ENCODE data around the gene TRAFD1.

Gene TRAFD1

GRCh38 chr12:112164011-112164660, 38.8 kb downstream of the TRAFD1 start:
- H3K9me3 ChIP-seq (ENCODE audit: control insufficient read depth, low read length), result no peaks in the 10 kb centered on the region
- no peaks in the 10 kb centered on the region for H3K4me1 ChIP-seq (ENCODE audit: control insufficient read depth, insufficient read depth, low read length)
- no peak overlapping the region for H3K9ac ChIP-seq (ENCODE audit: low read length)
- no peaks in the 10 kb centered on the region for H3K27me3 ChIP-seq (ENCODE audit: control insufficient read depth, insufficient read depth, low read length)
- no peak overlapping the region for H3K4me3 ChIP-seq (ENCODE audit: low read length)
- peaks cover under 1% of the 10 kb centered on the region for H3K36me3 ChIP-seq (ENCODE audit: control insufficient read depth, insufficient read depth, low read length)

- no peaks in the 10 kb centered on the region for H3K9me3 ChIP-seq (ENCODE audit: control insufficient read depth, low read length)
- no peaks in the 10 kb centered on the region for H3K27me3 ChIP-seq (ENCODE audit: control insufficient read depth, insufficient read depth, low read length)
- H3K9ac ChIP-seq (ENCODE audit: low read length), result no peak overlapping the region
- no peak overlapping the region for H3K4me3 ChIP-seq (ENCODE audit: low read length)
- H3K36me3 ChIP-seq (ENCODE audit: control insufficient read depth, insufficient read depth, low read length), result peaks cover 10% of the 10 kb centered on the region
- no peaks in the 10 kb centered on the region for H3K4me1 ChIP-seq (ENCODE audit: control insufficient read depth, insufficient read depth, low read length)
Measured at GRCh38 chr12:112165624-112166023, 40.3 kb downstream of the TRAFD1 start.

GRCh38 chr12:112166051-112167015, 41.0 kb downstream of the TRAFD1 start:
- H3K27me3 ChIP-seq (ENCODE audit: control insufficient read depth, insufficient read depth, low read length), result no peaks in the 10 kb centered on the region
- peaks cover 10% of the 10 kb centered on the region for H3K36me3 ChIP-seq (ENCODE audit: control insufficient read depth, insufficient read depth, low read length)
- H3K9ac ChIP-seq (ENCODE audit: low read length), result no peak overlapping the region
- H3K4me1 ChIP-seq (ENCODE audit: control insufficient read depth, insufficient read depth, low read length), result no peaks in the 10 kb centered on the region
- H3K4me3 ChIP-seq (ENCODE audit: low read length), result no peak overlapping the region
- H3K9me3 ChIP-seq (ENCODE audit: control insufficient read depth, low read length), result no peaks in the 10 kb centered on the region

GRCh38 chr12:112167031-112167461, 41.7 kb downstream of the TRAFD1 start:
- no peaks in the 10 kb centered on the region for H3K9me3 ChIP-seq (ENCODE audit: control insufficient read depth, low read length)
- H3K4me1 ChIP-seq (ENCODE audit: control insufficient read depth, insufficient read depth, low read length), result no peaks in the 10 kb centered on the region
- H3K36me3 ChIP-seq (ENCODE audit: control insufficient read depth, insufficient read depth, low read length), result peaks cover 10% of the 10 kb centered on the region

GRCh38 chr12:112167718-112168525, 42.6 kb downstream of the TRAFD1 start:
- no peak overlapping the region for H3K9ac ChIP-seq (ENCODE audit: low read length)
- H3K27me3 ChIP-seq (ENCODE audit: control insufficient read depth, insufficient read depth, low read length), result no peaks in the 10 kb centered on the region
- H3K4me3 ChIP-seq (ENCODE audit: low read length), result no peak overlapping the region
- peaks cover 10% of the 10 kb centered on the region for H3K36me3 ChIP-seq (ENCODE audit: control insufficient read depth, insufficient read depth, low read length)
- no peaks in the 10 kb centered on the region for H3K9me3 ChIP-seq (ENCODE audit: control insufficient read depth, low read length)
- no peaks in the 10 kb centered on the region for H3K4me1 ChIP-seq (ENCODE audit: control insufficient read depth, insufficient read depth, low read length)

More at GRCh38 chr12:112167031-112167461, 41.7 kb downstream of the TRAFD1 start:
- H3K27me3 ChIP-seq (ENCODE audit: control insufficient read depth, insufficient read depth, low read length), result no peaks in the 10 kb centered on the region
- no peak overlapping the region for H3K4me3 ChIP-seq (ENCODE audit: low read length)
- H3K9ac ChIP-seq (ENCODE audit: low read length), result no peak overlapping the region

GRCh38 chr12:112168561-112168971, 43.2 kb downstream of the TRAFD1 start:
- Histone ChIP-seq H3K9ac (ENCODE audit: low read length) (no peak overlapping the region), H3K27me3 (ENCODE audit: control insufficient read depth, insufficient read depth, low read length) (no peaks in the 10 kb centered on the region), H3K4me3 (ENCODE audit: low read length) (no peak overlapping the region), H3K9me3 (ENCODE audit: control insufficient read depth, low read length) (no peaks in the 10 kb centered on the region), H3K4me1 (ENCODE audit: control insufficient read depth, insufficient read depth, low read length) (no peaks in the 10 kb centered on the region), H3K36me3 (ENCODE audit: control insufficient read depth, insufficient read depth, low read length) (peaks cover 10% of the 10 kb centered on the region)

GRCh38 chr12:112169161-112169872, 44.0 kb downstream of the TRAFD1 start:
- peaks cover 10% of the 10 kb centered on the region for H3K36me3 ChIP-seq (ENCODE audit: control insufficient read depth, insufficient read depth, low read length)
- H3K4me3 ChIP-seq (ENCODE audit: low read length), result no peak overlapping the region
- no peaks in the 10 kb centered on the region for H3K9me3 ChIP-seq (ENCODE audit: control insufficient read depth, low read length)
- no peaks in the 10 kb centered on the region for H3K4me1 ChIP-seq (ENCODE audit: control insufficient read depth, insufficient read depth, low read length)
- H3K9ac ChIP-seq (ENCODE audit: low read length), result no peak overlapping the region
- H3K27me3 ChIP-seq (ENCODE audit: control insufficient read depth, insufficient read depth, low read length), result no peaks in the 10 kb centered on the region

GRCh38 chr12:112169966-112170365, 44.6 kb downstream of the TRAFD1 start:
- no peak overlapping the region for H3K9ac ChIP-seq (ENCODE audit: low read length)
- no peaks in the 10 kb centered on the region for H3K4me1 ChIP-seq (ENCODE audit: control insufficient read depth, insufficient read depth, low read length)
- H3K36me3 ChIP-seq (ENCODE audit: control insufficient read depth, insufficient read depth, low read length), result peaks cover 10% of the 10 kb centered on the region
- H3K27me3 ChIP-seq (ENCODE audit: control insufficient read depth, insufficient read depth, low read length), result no peaks in the 10 kb centered on the region
- no peaks in the 10 kb centered on the region for H3K9me3 ChIP-seq (ENCODE audit: control insufficient read depth, low read length)
- H3K4me3 ChIP-seq (ENCODE audit: low read length), result no peak overlapping the region

GRCh38 chr12:112170376-112170775, 45.0 kb downstream of the TRAFD1 start:
- no peak overlapping the region for H3K9ac ChIP-seq (ENCODE audit: low read length)
- H3K9me3 ChIP-seq (ENCODE audit: control insufficient read depth, low read length), result no peaks in the 10 kb centered on the region
- H3K27me3 ChIP-seq (ENCODE audit: control insufficient read depth, insufficient read depth, low read length), result no peaks in the 10 kb centered on the region
- H3K4me1 ChIP-seq (ENCODE audit: control insufficient read depth, insufficient read depth, low read length), result no peaks in the 10 kb centered on the region
- no peak overlapping the region for H3K4me3 ChIP-seq (ENCODE audit: low read length)
- peaks cover 10% of the 10 kb centered on the region for H3K36me3 ChIP-seq (ENCODE audit: control insufficient read depth, insufficient read depth, low read length)

GRCh38 chr12:112170971-112171596, 45.7 kb downstream of the TRAFD1 start:
- peaks cover 10% of the 10 kb centered on the region for H3K36me3 ChIP-seq (ENCODE audit: control insufficient read depth, insufficient read depth, low read length)
- H3K4me3 ChIP-seq (ENCODE audit: low read length), result no peak overlapping the region
- H3K27me3 ChIP-seq (ENCODE audit: control insufficient read depth, insufficient read depth, low read length), result no peaks in the 10 kb centered on the region
- H3K9ac ChIP-seq (ENCODE audit: low read length), result no peak overlapping the region
- H3K9me3 ChIP-seq (ENCODE audit: control insufficient read depth, low read length), result no peaks in the 10 kb centered on the region
- H3K4me1 ChIP-seq (ENCODE audit: control insufficient read depth, insufficient read depth, low read length), result no peaks in the 10 kb centered on the region

All from mucosa of stomach (tissue), 1 donor.